Lung (tissue), 12 donors: ENCODE results near the gene GPR183. TPM values are rescaled to one million over a fixed set of nuclear protein-coding genes. Genes with fewer than 3 reads are reported as not detected.

ENCODE experiments used
- ATAC-seq: fragments of 200-7000 bp; cut with Tn5 transposase; one replicate; pipeline ENCODE4 v1.9.1; 2020; ENCODE audit warnings: moderate number of reproducible peaks; ENCODE audit not compliant: insufficient read depth, low FRiP score
- DNase-seq, 3 donors: peaks; one replicate each; pipeline ENCODE4 v3.0.0-alpha.2; 2013 to 2017
- H3K27ac ChIP-seq, 2 donors: one replicate each; pipeline ENCODE4 v1.5.1; 2013; ENCODE audit warnings: mild to moderate bottlenecking in 2 of 2, moderate library complexity in 2 of 2, control low read depth in 1 of 2, inconsistent platforms in 1 of 2, low read depth in 1 of 2, low read length in 1 of 2
- H3K27me3 ChIP-seq, 3 donors: one replicate each; pipeline ENCODE4 v1.5.1; 2013; ENCODE audit warnings: low read length in 2 of 3; ENCODE audit not compliant: control insufficient read depth in 3 of 3, insufficient read depth in 3 of 3
- H3K36me3 ChIP-seq, 4 donors: one replicate each; pipeline ENCODE4 v1.5.1; 2013; ENCODE audit warnings: low read length in 4 of 4, mild to moderate bottlenecking in 1 of 4, moderate library complexity in 1 of 4; ENCODE audit not compliant: control insufficient read depth in 4 of 4, insufficient read depth in 4 of 4
- H3K4me1 ChIP-seq, 5 donors: one replicate each; pipeline ENCODE4 v1.5.1; 2013; ENCODE audit warnings: low read length in 5 of 5, mild to moderate bottlenecking in 2 of 5, moderate library complexity in 1 of 5; ENCODE audit not compliant: control insufficient read depth in 5 of 5, insufficient read depth in 5 of 5
- H3K4me3 ChIP-seq: one replicate; pipeline ENCODE4 v1.5.1; 2013; ENCODE audit warnings: mild to moderate bottlenecking, control low read depth, moderate library complexity
- H3K9ac ChIP-seq, 2 donors: one replicate each; pipeline ENCODE4 v1.5.1; 2013; ENCODE audit warnings: low read length in 2 of 2, control low read depth in 1 of 2; ENCODE audit not compliant: insufficient read depth in 1 of 2
- H3K9me3 ChIP-seq, 4 donors: one replicate each; pipeline ENCODE4 v1.5.1; 2013; ENCODE audit warnings: low read length in 3 of 4, mild to moderate bottlenecking in 1 of 4, moderate library complexity in 1 of 4; ENCODE audit not compliant: control insufficient read depth in 4 of 4, insufficient read depth in 3 of 4
- CTCF ChIP-seq: IDR thresholded peaks from 2 replicates; pipeline ENCODE4 v1.5.1; 2012; ENCODE audit warnings: mild to moderate bottlenecking; ENCODE audit errors: control extremely low read depth, extremely low read depth
- WGBS, 2 donors: extraction: QIAGEN DNeasy Blood & Tissue Kit; methylation state at CpG; one replicate each; pipeline ENCODE4 v1.1.7; 2013; 5-methylcytosine and 5-hydroxymethylcytosine counted together
- polyA plus RNA-seq, 2 donors: library from polyadenylated mRNA; stranded (reverse); fragments of 200-250 nt; gene quantifications; one replicate each; pipeline ENCODE4 v1.2.1, GENCODE V29; 2013
- total RNA-seq, 2 donors: library from RNA; depleted of rRNA in 1 of 2; stranded (reverse); fragments of >200 nt in 1 of 2; gene quantifications; one replicate each; pipeline ENCODE4 v1.2.1, GENCODE V29; 2014 to 2021
- donor health status: control.
- donor health status: control.
- donor health status: Bipolar disorder and iron deficiency.
- donor health status: healthy.
- donor health status: DM: yes; HTN: yes; CAD: no.

The GPR183 gene
- total and polyA plus RNA-seq, 4 donors = 6.3 to 38.3 (median 16.0) TPM

- DNase-seq (no peak), ATAC-seq (no peak)
- WGBS, 2 donors = 67 to 84% methylated on average over 2 of the region's 2 CpGs
- no peak for TF ChIP-seq CTCF
- Histone ChIP-seq H3K9me3 (no peaks in the 10 kb centered on the region), H3K4me1 (peaks cover 0 to 29% (median 7%) of the 10 kb centered on the region in 5 donors), H3K9ac (no peak overlapping the region), H3K36me3 (peaks cover 0 to 2% (median under 1%) of the 10 kb centered on the region in 4 donors), H3K4me3 (no peak overlapping the region), H3K27me3 (no peaks in the 10 kb centered on the region), H3K27ac (no peak overlapping the region)
Observed at GRCh38 chr13:99289271-99289670, 17.9 kb downstream of the GPR183 start.

- ATAC-seq = no peak
- 20 to 32% methylated on average over 2 of the region's 2 CpGs for WGBS, 2 donors
- no peaks in the 10 kb centered on the region for H3K27me3 ChIP-seq
- TF ChIP-seq CTCF = no peak
- H3K9me3 ChIP-seq = no peaks in the 10 kb centered on the region
- peaks cover 0 to 2% (median under 1%) of the 10 kb centered on the region in 4 donors for H3K36me3 ChIP-seq
- peak in 1 of 3 donors; percentile 46 for DNase-seq
- H3K4me1 ChIP-seq = peaks cover 0 to 38% (median 7%) of the 10 kb centered on the region in 5 donors
- no peak overlapping the region for H3K4me3 ChIP-seq
- H3K9ac ChIP-seq = no peak overlapping the region
- H3K27ac ChIP-seq = no peak overlapping the region
Observed at GRCh38 chr13:99288089-99288488, 19.1 kb downstream of the GPR183 start.

GRCh38 chr13:99287551-99287950 is 19.6 kb downstream of the GPR183 start:
- no peak for TF ChIP-seq CTCF
- no peaks in the 10 kb centered on the region for H3K9me3 ChIP-seq
- no peak overlapping the region for H3K9ac ChIP-seq
- peaks cover 0 to 2% (median under 1%) of the 10 kb centered on the region in 4 donors for H3K36me3 ChIP-seq
- H3K27me3 ChIP-seq = no peaks in the 10 kb centered on the region
- DNase-seq (peak in 1 of 3 donors; percentile 31), ATAC-seq (no peak)
- peaks cover 0 to 43% (median 7%) of the 10 kb centered on the region in 5 donors for H3K4me1 ChIP-seq
- H3K4me3 ChIP-seq = no peak overlapping the region
- 87 to 88% methylated on average over 4 of the region's 4 CpGs for WGBS, 2 donors
- no peak overlapping the region for H3K27ac ChIP-seq
